GM19467 (cell line): ENCODE data around the gene ALAS1.

Experiments used
- ATAC-seq: cut with Tn5 transposase; IDR thresholded peaks from one replicate; pipeline ENCODE4 v1.9.1; 2021; ENCODE audit warnings: mild to moderate bottlenecking, moderate library complexity; ENCODE audit not compliant: unreplicated experiment

The ALAS1 gene

GRCh38 chr3:52220380-52221026 is 22.5 kb downstream of the ALAS1 start:
- ATAC-seq, result no peak

DNA sequence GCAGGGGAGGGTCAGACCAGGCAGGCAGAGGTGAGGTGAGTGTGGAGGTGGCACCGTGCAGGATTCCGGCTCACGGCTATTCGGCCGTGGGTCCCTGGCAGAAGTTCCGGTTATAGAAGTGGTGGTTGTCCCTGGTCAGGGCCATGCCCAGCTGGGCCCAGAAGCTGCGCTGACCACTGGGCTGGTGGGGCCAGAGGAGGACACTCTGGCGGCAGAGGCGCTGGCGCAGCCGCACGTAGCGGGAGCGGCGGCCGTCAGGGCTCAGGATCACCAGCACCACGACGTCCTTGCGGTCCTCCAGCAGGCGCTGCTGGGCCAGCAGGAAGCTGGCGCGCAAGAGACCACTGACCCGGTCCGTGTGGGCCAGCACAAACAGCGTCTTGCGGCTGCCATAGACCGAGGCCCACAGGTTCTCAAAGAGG is 23.2 kb downstream of the ALAS1 start:
- no peak for ATAC-seq

DNA sequence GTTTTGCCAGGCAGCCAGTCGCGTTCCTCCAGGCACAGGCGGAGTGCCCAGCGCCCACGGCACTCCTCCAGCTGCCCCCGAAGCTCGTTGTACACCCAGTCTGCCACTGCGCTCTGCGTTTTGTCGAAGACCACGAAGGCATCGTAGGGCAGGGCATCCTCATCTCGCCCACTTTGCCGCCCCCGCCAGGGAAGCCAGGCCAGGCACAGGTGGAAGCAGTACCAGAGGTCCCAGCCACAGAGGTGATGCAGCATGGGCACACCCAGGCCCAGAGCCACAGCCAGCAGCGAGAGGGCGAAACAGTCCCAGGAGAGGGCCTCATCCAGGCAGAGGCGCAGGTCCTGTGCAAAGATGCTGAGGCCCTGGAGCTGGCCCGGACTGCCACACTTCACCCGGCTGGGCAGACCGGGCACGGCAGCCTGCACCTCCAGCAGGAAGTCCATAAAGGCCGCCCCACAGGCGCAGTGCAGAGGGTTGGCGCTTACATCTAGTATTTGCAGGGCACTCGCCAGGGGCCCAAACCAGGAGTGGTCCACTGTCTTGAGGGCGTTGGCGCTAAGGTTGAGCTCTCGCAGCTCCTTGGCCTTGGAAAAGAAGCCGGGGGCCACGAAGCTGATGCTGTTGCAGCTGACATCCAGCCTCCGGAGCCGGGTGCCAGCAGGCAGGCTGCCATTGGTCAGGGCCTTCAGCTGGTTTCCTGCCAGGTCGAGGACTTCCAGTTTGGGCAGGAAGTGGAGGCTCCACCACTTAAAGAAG is 23.8 kb downstream of the ALAS1 start:
- ATAC-seq, result no peak

GRCh38 chr3:52222319-52223221 is 24.6 kb downstream of the ALAS1 start:
- ATAC-seq, result no peak

DNA sequence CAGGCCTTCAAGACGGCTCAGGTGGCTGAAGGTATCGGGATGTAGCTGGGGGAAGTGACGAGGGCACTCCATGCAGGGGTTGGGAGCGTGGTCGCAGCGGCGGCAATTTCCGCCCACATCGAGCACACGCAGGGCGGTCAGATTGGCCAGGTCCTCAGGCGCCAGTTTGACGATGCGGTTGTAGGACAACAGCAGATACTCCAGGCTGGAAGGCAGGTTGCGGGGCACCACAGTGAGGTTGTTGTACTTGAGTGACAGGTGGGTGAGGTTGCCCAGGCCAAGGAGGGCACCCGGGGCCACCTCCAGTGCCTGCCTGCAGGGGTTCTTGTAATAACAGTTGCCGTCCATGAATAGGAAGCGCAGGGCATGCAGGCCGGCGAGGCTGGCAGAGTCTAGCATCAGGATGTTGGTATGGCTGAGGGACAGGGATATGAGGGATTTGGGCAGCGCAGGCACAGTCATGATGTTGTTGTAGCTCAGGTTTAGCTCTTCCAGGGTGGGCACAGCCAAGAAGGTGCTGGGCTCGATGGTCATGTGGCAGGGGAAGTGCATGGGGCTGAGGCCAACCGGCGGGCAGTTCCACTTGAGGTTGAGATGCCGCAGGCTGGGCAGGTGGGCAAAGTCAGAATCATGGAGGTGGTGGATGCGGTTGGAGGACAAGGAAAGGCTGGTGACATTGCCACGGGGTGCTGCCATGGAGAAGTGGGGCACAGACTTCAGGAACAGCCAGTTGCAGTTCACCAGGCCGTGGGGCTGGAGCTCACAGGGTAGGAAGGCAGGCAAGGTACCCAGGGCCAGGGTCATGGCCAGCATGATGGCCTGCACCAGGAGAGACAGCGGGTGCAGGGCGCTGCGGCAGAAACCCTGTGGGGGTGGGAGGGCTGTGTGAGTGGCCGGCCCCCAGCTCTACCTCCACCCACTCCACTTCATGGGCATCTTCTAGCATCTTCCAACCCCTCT is 25.8 kb downstream of the ALAS1 start:
- ATAC-seq, result no peak

DNA sequence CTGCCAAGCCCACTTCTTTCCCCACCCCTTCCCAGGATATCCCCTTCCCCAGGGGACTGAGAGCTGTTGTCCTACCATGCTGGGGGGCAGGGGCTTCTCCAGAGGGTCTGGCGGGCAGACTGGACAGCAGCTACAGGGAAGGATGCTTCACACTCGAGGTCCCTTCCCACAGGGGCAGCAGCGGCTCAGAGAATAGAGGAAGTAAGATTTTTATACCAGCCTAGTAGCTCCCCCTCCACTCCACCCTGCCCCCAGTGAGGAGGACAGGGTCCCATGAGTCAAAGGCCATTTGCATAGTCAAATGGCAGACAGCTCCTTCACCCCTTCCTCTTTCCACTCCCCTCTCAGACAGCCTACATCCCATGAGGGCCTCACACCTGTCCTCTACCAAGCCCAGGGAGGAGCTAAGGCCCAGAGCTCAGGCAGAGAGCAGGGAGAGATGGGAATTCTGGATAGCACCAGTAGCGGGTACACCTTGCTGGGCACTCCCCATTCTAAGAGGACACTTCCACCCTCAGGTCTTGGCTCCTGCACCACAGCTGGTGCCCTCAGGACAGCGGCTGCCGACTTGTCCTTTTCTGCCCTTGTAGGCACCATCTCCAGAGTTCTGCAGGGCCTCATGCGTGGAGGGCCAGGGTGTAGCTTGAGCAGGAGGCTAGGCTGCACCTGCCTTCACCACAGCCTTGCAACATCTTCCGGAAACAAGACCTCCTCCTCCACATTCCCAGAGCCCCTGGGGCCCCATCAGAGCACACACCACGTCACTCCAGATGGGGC is 27.7 kb downstream of the ALAS1 start, which contains the start of gene TLR9:
Gene TLR9, minus strand, starts transcription at position 194 of the 777 bp plus-strand sequence. Its CDS starts 116 bp downstream, at position 78.
- ATAC-seq, result peak; percentile 64

DNA sequence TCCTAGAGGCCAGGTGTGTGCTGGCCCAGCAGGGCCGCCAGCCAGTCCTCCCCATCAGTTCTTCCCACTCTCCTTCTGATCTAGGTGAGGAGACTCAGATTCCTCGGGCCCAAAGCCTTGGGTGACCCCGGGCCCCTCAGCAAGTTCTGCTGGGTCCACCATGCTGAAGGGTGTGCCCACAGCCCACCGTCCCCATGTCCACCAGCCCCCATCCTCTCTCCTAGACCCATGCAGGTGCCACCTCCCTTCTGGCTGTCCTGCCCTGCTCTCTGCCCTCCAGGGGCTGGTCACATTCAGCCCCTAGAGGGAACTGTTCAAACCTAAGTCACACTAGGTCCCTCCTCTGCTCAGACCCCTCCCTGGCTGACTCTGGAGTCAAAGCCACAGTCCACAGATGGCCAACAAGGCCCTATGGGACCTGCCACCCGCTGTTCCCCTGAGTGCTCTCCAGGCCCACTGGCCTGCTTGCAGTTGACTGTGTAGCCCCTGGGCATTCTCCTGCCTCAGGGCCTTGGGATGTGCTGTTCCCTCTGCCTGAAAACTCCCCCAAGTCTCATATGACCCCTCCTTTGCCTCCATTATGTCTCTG is 28.4 kb downstream of the ALAS1 start:
- no peak for ATAC-seq

DNA sequence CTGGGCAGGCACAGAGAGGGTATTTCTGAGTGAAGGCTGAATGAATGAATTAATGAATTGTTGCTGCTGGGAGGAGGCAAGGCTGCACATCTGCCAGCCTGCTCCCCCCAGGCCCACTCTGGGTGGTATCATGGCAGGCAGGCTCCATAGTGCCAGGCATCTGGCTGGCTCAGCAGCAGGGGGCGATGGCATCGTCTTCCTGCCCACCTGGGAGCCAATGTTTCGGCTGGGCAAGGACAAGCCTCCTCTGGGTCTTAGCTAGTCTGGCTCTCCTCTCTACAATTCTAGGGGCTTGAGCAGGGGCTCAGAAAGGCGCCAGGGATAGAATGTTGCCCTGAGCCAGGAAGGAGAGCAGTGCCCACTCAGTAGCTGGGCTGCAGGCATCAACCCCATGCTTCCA is 29.2 kb downstream of the ALAS1 start:
- ATAC-seq, result no peak

- ATAC-seq, result no peak
These were observed 29.8 kb downstream of the ALAS1 start for GRCh38 chr3:52227766-52228165.

DNA sequence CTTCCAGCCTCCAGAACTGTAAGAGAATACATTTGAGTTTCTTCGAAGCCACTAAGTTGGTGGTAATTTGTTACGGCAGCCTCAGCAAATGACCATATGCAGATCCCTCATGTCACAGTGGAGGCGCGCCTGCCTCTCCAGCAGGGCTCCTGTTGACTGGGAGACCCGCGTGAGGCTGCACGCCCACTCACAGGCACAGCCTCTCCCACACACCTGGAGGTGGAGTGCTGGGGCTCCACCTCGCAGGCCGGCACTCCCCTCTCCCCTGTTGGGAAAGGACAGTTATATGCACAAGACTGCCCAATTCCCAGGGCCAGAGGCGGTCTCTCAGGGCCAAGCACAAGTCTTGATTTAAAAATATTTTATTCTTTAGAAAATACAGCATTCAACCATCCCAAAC is 30.3 kb downstream of the ALAS1 start:
- ATAC-seq, result no peak

- ATAC-seq, result no peak
These were observed 30.9 kb downstream of the ALAS1 start for GRCh38 chr3:52228751-52229291.

- no peak for ATAC-seq
These were observed 31.7 kb downstream of the ALAS1 start for GRCh38 chr3:52229656-52230055.

DNA sequence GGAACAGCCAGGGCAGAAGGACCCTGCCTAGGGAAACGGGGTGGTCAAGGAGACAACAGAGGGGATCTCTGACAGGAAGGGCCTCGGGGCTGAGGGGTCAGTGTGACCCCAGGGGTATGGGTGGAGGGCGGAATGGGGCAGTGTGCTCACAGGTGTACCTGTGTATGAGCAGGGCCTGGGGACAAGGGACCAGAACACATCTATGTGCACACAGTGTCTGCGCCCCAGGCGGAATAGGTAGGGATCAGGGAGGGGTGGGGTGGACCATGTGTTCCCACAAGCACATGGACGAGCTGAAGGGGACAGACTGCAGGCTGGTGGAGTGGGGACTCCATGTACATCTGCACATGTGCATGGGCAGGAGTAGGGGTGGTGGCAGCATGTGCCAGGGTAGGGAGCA is 32.5 kb downstream of the ALAS1 start:
- no peak for ATAC-seq

DNA sequence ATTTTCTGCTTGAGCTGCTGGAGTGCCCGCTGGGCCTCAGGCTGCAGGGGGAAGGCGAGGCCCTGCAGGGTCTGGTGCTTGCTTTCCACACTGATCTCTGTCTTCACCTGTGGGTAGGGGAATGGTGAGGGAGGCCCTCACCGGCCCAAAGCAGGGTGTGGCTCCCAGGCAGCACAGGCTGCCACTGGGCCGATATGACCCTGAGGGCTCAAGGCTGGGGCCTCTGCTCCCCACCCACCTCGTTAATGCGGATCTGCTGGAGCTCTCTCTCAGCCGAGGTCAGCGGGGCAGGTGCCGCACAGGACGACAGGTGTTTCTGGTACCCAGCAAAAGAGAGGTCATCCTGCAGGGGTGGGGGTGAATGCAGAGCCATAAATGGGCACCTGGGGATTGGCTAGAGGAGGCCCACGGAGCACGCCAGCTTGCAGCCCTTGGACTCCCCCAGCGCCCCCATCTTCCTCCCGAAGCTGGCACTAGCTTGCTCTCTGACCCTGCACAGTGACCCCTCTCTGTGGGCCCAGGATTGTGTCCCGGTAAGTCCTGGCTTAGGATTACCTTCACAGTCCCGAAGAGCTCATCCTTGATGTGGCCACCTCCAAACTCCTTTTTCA is 33.0 kb downstream of the ALAS1 start:
- ATAC-seq, result no peak

GRCh38 chr3:52231502-52232278 is 33.7 kb downstream of the ALAS1 start:
- ATAC-seq, result no peak

DNA sequence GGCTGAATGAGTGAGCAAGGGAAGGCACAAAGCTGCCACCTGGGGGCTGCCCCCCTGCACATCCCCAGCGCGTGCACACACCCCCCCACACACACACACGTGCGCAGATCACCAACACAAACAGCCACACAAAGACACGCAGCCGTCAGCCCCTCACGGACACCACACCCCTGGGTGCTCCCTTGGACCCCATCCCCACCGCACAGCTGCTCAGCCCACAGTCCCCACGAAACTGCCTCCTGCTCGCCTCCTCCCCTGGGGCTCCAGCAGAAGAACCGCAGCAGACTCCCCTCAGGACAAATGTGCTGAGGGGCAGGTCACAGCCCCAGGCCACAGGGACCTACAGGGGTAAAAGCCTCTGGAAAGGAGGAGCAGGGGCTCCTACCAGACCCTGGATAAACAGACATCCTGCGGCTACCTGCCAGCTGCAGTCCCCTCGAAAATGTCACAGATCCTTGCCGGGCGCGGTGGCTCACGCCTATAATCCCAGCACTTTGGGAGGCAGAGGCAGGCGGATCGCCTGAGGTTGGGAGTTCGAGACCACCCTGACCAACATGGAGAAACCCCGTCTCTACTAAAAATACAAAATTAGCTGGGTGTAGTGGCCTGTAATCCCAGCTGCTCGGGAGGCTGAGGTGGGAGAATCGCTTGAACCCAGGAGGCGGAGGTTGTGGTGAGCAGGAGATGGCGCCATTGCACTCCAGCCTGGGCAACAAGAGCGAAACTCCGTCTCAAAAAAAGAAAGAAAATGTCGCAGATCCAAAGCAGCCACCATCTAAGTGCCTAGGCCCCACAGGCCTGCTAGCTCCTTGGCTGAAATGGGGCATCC is 34.5 kb downstream of the ALAS1 start:
- ATAC-seq, result no peak

- ATAC-seq, result no peak
These were observed 35.2 kb downstream of the ALAS1 start for GRCh38 chr3:52233108-52233591.
